ENCODE results near the gene MCC.

GRCh38 chr5:113320273-113320780, 167.9 kb downstream of the MCC start:
- TF ChIP-seq POLR2A (IDR thresholded peaks at IDR 0.05; ENCODE audit: low read depth, low read length) (no peak), CTCF (conservative IDR thresholded peaks at IDR 0.05; ENCODE audit: low read depth, low read length) (no peak), MAZ (IDR thresholded peaks at IDR 0.05; ENCODE audit: borderline replicate concordance, low read depth, low read length) (no peak)
